PC-3 (cell line): Measurements from ENCODE around the gene NOMO2.
"Not testable (repeated sequence)": the region's sequence is repeated elsewhere in the genome, so short reads cannot be mapped to it uniquely, and the experiment has no call there.

Experiments used
- CTCF ChIP-seq: fragments of 300-600 bp; sonication (generic); conservative IDR thresholded peaks from 2 replicates; pipeline ENCODE4 v1.5.1; 2017; ENCODE audit warnings: antibody characterized with exemption, low read depth, mild to moderate bottlenecking, low read length
- EZH2phosphoT487 ChIP-seq: fragments of 300-600 bp; sonication (generic); IDR thresholded peaks from 2 replicates; pipeline ENCODE4 v1.6.1; 2018; ENCODE audit warnings: mild to moderate bottlenecking, antibody characterized with exemption, low read length, borderline replicate concordance

GRCh38 chr16:18580396-18580795 lies 18.5 kb upstream of the NOMO2 start:
- TF ChIP-seq CTCF, EZH2phosphoT487: not testable (repeated sequence)
